GM19324 (cell line): ENCODE results near the gene RAPGEF1.
"Not testable (repeated sequence)": the region's sequence is repeated elsewhere in the genome, so short reads cannot be mapped to it uniquely, and the experiment has no call there.

Experiments used
- ATAC-seq: cut with Tn5 transposase; IDR thresholded peaks from one replicate; pipeline ENCODE4 v1.9.1; 2021; ENCODE audit warnings: mild to moderate bottlenecking, moderate library complexity; ENCODE audit not compliant: unreplicated experiment, low FRiP score

The RAPGEF1 gene

GRCh38 chr9:131739959-131740648, at the start of gene RAPGEF1:
Gene RAPGEF1 (minus strand): TSS chr9:131740076. CDS start chr9:131739830, 246 bp downstream.
- ATAC-seq: peak; percentile 60

DNA sequence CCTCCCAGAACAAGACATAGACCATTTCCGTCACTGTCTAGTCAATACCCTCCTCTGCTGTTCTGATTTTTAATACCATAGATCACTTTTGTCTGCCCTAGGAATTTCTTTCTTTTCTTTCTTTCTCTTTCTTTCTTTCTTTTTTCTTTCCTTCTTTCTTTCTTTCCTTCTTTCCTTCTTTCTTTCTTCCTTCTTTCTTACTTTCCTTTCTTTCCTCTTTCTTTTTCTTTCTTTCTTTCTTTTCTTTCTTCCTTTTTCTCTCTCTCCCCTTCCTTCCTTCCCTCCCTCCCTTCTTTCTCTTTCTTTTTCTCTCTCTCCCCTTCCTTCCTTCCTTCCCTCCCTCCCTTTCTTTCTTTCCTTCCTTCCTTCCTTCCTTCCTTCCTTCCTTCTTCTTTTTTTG, 49.0 kb upstream of the RAPGEF1 start:
- no peak for ATAC-seq

GRCh38 chr9:131787838-131788237, 48.0 kb upstream of the RAPGEF1 start:
- no peak for ATAC-seq

- ATAC-seq: no peak
Observed at GRCh38 chr9:131784748-131785501, 45.0 kb upstream of the RAPGEF1 start.

- ATAC-seq: no peak
Observed at GRCh38 chr9:131781069-131781468, 41.2 kb upstream of the RAPGEF1 start.

GRCh38 chr9:131776473-131776872, 36.6 kb upstream of the RAPGEF1 start:
- no peak for ATAC-seq

- ATAC-seq: no peak
Observed at GRCh38 chr9:131776036-131776435, 36.2 kb upstream of the RAPGEF1 start.

- no peak for ATAC-seq
Observed at GRCh38 chr9:131774636-131775035, 34.8 kb upstream of the RAPGEF1 start.

DNA sequence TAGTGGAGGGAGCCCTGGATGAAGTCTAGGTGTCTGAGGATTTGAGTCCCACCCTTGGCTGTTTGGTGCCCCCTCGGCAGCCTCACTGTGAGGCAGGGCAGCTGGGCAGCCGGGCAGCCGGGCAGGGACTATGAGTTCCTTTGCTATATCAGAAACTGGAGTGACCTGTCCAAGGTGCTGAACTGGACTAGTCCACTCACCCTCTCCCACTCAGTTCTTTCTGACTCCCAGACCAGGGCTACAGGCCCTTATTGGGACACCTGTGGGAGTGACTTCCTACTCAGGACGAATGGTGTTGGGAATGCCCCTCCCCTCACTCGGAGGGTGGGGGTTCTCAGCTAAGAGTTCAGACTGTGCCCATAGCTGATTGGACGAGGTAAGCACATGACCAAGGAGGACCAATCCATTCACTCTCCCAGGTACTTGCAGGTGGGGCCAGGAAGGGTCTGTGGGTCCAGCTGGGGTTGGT, 34.1 kb upstream of the RAPGEF1 start:
- no peak for ATAC-seq

DNA sequence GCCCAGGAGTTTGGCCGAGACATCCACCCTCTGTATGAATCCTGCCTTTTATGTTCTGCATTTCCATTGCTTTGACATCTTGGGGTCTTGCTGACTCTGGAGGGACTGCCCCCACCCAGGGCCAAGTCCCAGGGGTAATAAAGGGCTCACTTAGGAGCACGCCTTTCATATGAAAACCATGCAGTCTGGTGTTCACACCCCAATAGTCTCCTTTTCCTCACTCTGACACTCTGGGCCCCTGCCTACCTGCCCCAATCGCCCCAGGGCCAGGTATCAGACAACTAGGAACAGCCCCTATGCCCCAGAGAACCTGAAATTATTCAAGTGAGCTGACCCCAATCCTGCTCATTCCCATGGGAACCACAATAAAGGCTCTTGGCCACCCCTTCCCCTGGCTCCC, 33.1 kb upstream of the RAPGEF1 start:
- no peak for ATAC-seq

- ATAC-seq: no peak
Observed at GRCh38 chr9:131771646-131772045, 31.8 kb upstream of the RAPGEF1 start.

- no peak for ATAC-seq
Observed at GRCh38 chr9:131769361-131769760, 29.5 kb upstream of the RAPGEF1 start.

- ATAC-seq: no peak
Observed at GRCh38 chr9:131764568-131764967, 24.7 kb upstream of the RAPGEF1 start.

DNA sequence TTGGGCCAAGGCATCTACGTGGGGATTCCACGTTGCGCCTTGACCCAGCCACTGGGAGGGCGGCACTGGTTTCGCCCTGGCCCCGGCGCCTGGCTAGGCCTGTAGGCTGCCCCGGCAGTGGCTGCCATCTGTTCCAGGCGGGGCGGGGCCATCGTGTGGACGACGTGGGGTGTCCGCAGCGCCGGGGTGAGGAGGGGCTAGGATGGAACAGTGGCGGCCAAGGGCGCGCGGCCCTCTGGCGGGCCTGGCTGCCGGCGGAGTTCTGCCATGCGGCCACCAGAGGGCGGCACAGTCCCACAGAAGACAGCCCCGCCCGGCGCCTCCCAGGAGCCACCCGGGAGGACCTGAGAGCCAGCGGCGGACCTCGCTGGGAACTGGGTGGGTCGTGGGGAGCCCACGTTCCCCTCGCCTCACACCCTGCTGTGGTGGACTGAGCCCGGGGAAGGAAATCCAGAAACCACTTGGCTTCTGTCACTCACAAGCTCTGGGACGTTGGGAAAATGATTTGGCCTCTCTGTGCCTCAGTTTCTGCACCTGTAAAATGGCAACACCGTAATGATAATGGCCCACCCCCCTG, 22.6 kb upstream of the RAPGEF1 start:
- peak; percentile 64 for ATAC-seq

GRCh38 chr9:131759017-131759647, 19.3 kb upstream of the RAPGEF1 start:
- ATAC-seq: no peak

- no peak for ATAC-seq
Observed at GRCh38 chr9:131757549-131757948, 17.7 kb upstream of the RAPGEF1 start.

DNA sequence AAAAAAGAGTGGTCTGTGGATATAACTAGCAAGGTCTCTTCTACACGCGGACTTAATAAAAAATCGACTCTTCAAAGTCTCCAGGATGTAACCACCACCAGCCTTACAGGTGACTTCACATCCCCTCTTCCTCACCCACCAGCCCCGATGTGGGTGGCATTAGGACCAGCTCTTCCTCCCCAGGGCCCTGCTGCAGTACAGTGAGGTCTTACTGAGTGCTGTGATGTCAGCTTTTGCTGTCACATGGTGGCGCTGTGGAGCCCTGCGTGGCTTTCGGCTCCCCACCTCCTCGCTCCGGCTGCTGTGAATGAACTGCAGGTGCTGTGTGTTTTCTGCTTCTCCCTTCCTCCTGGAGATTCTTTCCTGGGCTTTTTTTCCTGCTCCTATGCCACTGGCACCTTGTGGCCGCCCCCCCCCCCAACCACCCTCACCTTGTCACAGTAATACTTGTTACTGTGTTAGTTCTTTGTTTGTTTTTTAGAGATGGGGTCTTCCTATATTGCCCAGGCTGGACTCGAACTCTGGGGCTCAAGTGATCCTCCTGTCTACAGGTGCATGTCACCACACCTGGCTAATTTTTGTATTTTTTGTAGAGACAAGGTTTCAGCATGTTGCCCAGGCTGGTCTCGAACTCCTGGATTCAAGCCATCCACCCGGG, 15.8 kb upstream of the RAPGEF1 start:
- no peak for ATAC-seq

DNA sequence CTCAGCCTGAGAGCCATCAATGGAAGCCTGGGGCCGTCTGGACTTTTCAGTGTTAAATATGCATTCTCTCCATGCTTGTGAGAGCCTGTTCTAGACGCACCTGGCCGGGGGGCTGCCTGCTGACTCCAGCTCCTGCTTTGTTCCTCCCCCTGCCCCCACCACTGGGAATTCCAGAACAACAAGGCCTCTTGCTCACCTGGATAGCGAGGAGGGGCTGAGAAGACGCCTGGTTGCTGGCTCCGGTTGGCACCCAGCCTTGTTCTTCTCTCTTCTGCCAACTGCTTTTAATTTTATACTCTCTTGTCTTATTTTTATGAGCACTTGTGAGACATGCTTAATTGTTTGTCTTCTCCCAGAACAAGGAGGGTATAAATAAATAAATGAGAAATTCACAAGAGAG, 15.0 kb upstream of the RAPGEF1 start:
- ATAC-seq: no peak

DNA sequence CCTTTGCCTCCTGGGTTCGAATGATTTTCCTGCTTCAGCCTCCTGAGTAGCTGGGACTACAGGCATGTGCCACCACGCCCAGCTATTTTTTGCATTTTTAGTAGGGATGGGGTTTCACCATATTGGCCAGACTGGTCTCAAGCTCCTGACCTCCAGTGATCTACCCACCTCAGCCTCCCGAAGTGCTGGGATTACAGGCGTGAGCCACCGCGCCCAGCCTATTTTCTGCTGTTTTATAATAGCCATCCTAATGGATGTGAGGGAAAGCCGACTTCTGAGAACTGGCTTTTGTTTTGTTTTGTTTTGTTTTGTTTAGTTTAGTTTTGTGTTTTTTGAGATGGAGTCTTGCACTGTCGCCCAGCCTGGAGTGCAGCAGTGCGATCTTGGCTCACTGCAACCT, 13.9 kb upstream of the RAPGEF1 start:
- ATAC-seq: not testable (repeated sequence)

DNA sequence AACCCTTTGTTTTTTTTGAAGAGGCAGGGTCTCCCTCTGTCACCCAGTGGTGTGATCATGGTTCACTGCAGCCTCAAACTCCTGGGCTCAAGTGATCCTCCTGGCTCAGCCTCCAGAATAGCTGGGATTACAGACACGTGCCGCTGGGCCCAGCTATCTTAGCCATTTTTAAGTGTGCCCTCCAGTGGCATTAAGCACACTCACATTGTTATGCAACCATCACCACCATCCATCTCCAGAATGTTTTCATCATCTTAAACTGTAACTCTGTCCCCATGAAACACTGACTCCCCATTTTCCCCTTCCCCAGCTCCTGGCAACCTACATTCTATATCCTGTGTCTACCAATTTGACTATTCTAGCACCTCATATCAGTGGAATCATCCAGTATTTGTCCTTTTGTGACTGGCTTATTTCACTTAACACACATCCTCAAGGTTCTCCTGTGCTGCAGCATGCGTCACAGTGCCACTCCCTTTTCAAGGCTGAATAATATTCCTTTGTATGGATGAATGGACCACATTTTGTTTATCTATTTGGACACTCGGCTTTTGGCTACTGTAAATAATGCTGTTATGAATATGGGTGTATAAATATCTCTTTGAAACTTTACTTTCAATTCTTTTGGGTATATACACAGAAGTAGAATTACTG, 12.5 kb upstream of the RAPGEF1 start:
- no peak for ATAC-seq
